ENCODE measurements around the gene ACTN1. TPM values are rescaled to one million over a fixed set of nuclear protein-coding genes. Genes with fewer than 3 reads are reported as not detected.

ACTN1 gene
- total RNA-seq, 1 donor from 2014 or later, result 209 TPM

- H3K4me1 ChIP-seq, result peaks cover 19% of the 10 kb centered on the region
- H3K36me3 ChIP-seq, result no peaks in the 10 kb centered on the region
- H3K27me3 ChIP-seq, result no peaks in the 10 kb centered on the region
- H3K9me3 ChIP-seq, result no peaks in the 10 kb centered on the region
- intact Hi-C loops (cut with DNase I), result no loop called here
- no peak overlapping the region for H3K27ac ChIP-seq
- TF ChIP-seq CTCF (IDR thresholded peaks at IDR 0.05), result no peak
- TF ChIP-seq POLR2AphosphoS5 (IDR thresholded peaks at IDR 0.05; ENCODE audit: insufficient read depth in 1 of 2, low read depth in 1 of 2), result peak in 1 of 2 donors; percentile 34
- TF ChIP-seq POLR2A (IDR thresholded peaks at IDR 0.05), result no peak
- H3K4me3 ChIP-seq, result no peak overlapping the region
- no peak for DNase-seq (ENCODE audit: extremely low spot score in 2 of 2)
Observed at GRCh38 chr14:69002069-69002468, 23.0 kb upstream of the ACTN1 start.

- no peak for DNase-seq (ENCODE audit: extremely low spot score in 2 of 2)
- H3K4me3 ChIP-seq, result no peak overlapping the region
- H3K36me3 ChIP-seq, result no peaks in the 10 kb centered on the region
- no peaks in the 10 kb centered on the region for H3K27me3 ChIP-seq
- no peak overlapping the region for H3K27ac ChIP-seq
- H3K4me1 ChIP-seq, result peaks cover 19% of the 10 kb centered on the region
- TF ChIP-seq POLR2A (IDR thresholded peaks at IDR 0.05) (no peak), CTCF (IDR thresholded peaks at IDR 0.05) (no peak)
- intact Hi-C loops (cut with DNase I), result no loop called here
- no peaks in the 10 kb centered on the region for H3K9me3 ChIP-seq
Observed at GRCh38 chr14:69001375-69001774, 22.3 kb upstream of the ACTN1 start.

GRCh38 chr14:68998062-68998461 lies 19.0 kb upstream of the ACTN1 start:
- H3K4me3 ChIP-seq, result no peak overlapping the region
- H3K4me1 ChIP-seq, result no peaks in the 10 kb centered on the region
- no peaks in the 10 kb centered on the region for H3K27me3 ChIP-seq
- H3K9me3 ChIP-seq, result no peaks in the 10 kb centered on the region
- TF ChIP-seq POLR2A (IDR thresholded peaks at IDR 0.05) (no peak), POLR2AphosphoS5 (IDR thresholded peaks at IDR 0.05; ENCODE audit: insufficient read depth in 1 of 2, low read depth in 1 of 2) (no peak), CTCF (IDR thresholded peaks at IDR 0.05) (no peak)
- intact Hi-C loops (cut with DNase I), result no loop called here
- no peak overlapping the region for H3K27ac ChIP-seq
- H3K36me3 ChIP-seq, result no peaks in the 10 kb centered on the region
- DNase-seq (ENCODE audit: extremely low spot score in 2 of 2), result no peak

GRCh38 chr14:68995731-68996130 lies 16.6 kb upstream of the ACTN1 start:
- H3K4me1 ChIP-seq, result no peaks in the 10 kb centered on the region
- H3K27me3 ChIP-seq, result no peaks in the 10 kb centered on the region
- no peak overlapping the region for H3K27ac ChIP-seq
- no peak overlapping the region for H3K4me3 ChIP-seq
- no peak for DNase-seq (ENCODE audit: extremely low spot score in 2 of 2)
- H3K9me3 ChIP-seq, result no peaks in the 10 kb centered on the region
- H3K36me3 ChIP-seq, result no peaks in the 10 kb centered on the region
- no peak for TF ChIP-seq POLR2A (IDR thresholded peaks at IDR 0.05)
- intact Hi-C loops (cut with DNase I), result no loop called here

GRCh38 chr14:68994056-68994455 lies 15.0 kb upstream of the ACTN1 start:
- Histone ChIP-seq H3K27me3 (no peaks in the 10 kb centered on the region), H3K4me3 (no peak overlapping the region), H3K36me3 (no peaks in the 10 kb centered on the region), H3K9me3 (no peaks in the 10 kb centered on the region), H3K4me1 (no peaks in the 10 kb centered on the region), H3K27ac (no peak overlapping the region)
- intact Hi-C loops (cut with DNase I), result no loop called here
- DNase-seq (ENCODE audit: extremely low spot score in 2 of 2), result no peak
- TF ChIP-seq POLR2AphosphoS5 (IDR thresholded peaks at IDR 0.05; ENCODE audit: insufficient read depth in 1 of 2, low read depth in 1 of 2), result no peak
- no peak for TF ChIP-seq CTCF (IDR thresholded peaks at IDR 0.05)
- no peak for TF ChIP-seq POLR2A (IDR thresholded peaks at IDR 0.05)

- H3K4me3 ChIP-seq, result no peak overlapping the region
- no peaks in the 10 kb centered on the region for H3K4me1 ChIP-seq
- no peak for TF ChIP-seq POLR2A (IDR thresholded peaks at IDR 0.05)
- TF ChIP-seq CTCF (IDR thresholded peaks at IDR 0.05), result no peak
- TF ChIP-seq POLR2AphosphoS5 (IDR thresholded peaks at IDR 0.05; ENCODE audit: insufficient read depth in 1 of 2, low read depth in 1 of 2), result no peak
- H3K27ac ChIP-seq, result no peak overlapping the region
- H3K9me3 ChIP-seq, result no peaks in the 10 kb centered on the region
- no peak for DNase-seq (ENCODE audit: extremely low spot score in 2 of 2)
- no peaks in the 10 kb centered on the region for H3K36me3 ChIP-seq
- intact Hi-C loops (cut with DNase I), result no loop called here
- H3K27me3 ChIP-seq, result no peaks in the 10 kb centered on the region
Observed at GRCh38 chr14:68987653-68988036, 8.5 kb upstream of the ACTN1 start.
